ENCODE results near the gene PRDM16.

GRCh38 chr1:3472088-3472850 is 403.3 kb downstream of the PRDM16 start:
- no peak for TF ChIP-seq POLR2AphosphoS5 (IDR thresholded peaks at IDR 0.05; ENCODE audit: low read depth)
- TF ChIP-seq EZH2 (IDR thresholded peaks at IDR 0.05; ENCODE audit: low read depth, unreplicated experiment), result no peak
- TF ChIP-seq CTCF (conservative IDR thresholded peaks at IDR 0.05; ENCODE audit: low read depth in 2 of 2), result no peak
- TF ChIP-seq REST (IDR thresholded peaks at IDR 0.05; ENCODE audit: unreplicated experiment), result no peak
- no peak for TF ChIP-seq CREB1 (CRISPR knock-in tag; IDR thresholded peaks at IDR 0.05; ENCODE audit: low read depth)
- no peak for TF ChIP-seq ZNF114 (CRISPR knock-in tag; IDR thresholded peaks at IDR 0.05)
- TF ChIP-seq JUNB (IDR thresholded peaks at IDR 0.05; ENCODE audit: unreplicated experiment), result no peak

Measured in GM23338 (cell line).